K562 (cell line): ENCODE results near the gene IQCK. TPM values are rescaled to one million over a fixed set of nuclear protein-coding genes. Genes with fewer than 3 reads are reported as not detected.
A peak's percentile ranks its signal among the peaks of the same experiment; 100 is the strongest.

Experiments
- CHAMP1 ChIP-seq: fragments of 450-650 bp; IDR thresholded peaks from 2 replicates; pipeline ENCODE4 v1.6.1; 2016; ENCODE audit warnings: mild to moderate bottlenecking
- DACH1 ChIP-seq: fragments of 450-650 bp; IDR thresholded peaks from 2 replicates; pipeline ENCODE4 v1.6.1; 2018; ENCODE audit not compliant: partially characterized antibody
- E2F5 ChIP-seq: sonication (generic); formaldehyde crosslinking; IDR thresholded peaks from 2 replicates; pipeline ENCODE4 v1.8.0; 2022; ENCODE audit warnings: mild to moderate bottlenecking, missing genetic modification reagents
- ESRRB ChIP-seq: fragments of 250-450 bp; sonication (Bioruptor Pico); IDR thresholded peaks from 2 replicates; pipeline ENCODE4 v1.5.0; 2020; ENCODE audit warnings: mild to moderate bottlenecking, moderate library complexity, borderline replicate concordance
- FOXP1 ChIP-seq: sonication (generic); formaldehyde crosslinking; IDR thresholded peaks from 2 replicates; pipeline ENCODE4 v1.8.0; 2022; ENCODE audit warnings: mild to moderate bottlenecking, missing genetic modification reagents
- IFI16 ChIP-seq: fragments of 250-450 bp; sonication (Bioruptor Pico); IDR thresholded peaks from 2 replicates; pipeline ENCODE4 v2.1.2; 2022; ENCODE audit warnings: mild to moderate bottlenecking, inconsistent platforms
- MCM7 ChIP-seq, 2 experiments: fragments of 450-650 bp; IDR thresholded peaks; 2 replicates each; pipeline ENCODE4 v1.6.1; 2016 to 2018
- MYBL2 ChIP-seq, 2 experiments: fragments of 450-650 bp in 1 of 2; sonication (generic) in 1 of 2; formaldehyde crosslinking in 1 of 2; IDR thresholded peaks; 2 replicates each; pipeline versions ENCODE4 v1.6.1 to v1.8.1; 2017 to 2022; ENCODE audit warnings: borderline replicate concordance in 1 of 2, inconsistent platforms in 1 of 2, low read depth in 1 of 2, mild to moderate bottlenecking in 1 of 2, missing genetic modification reagents in 1 of 2, moderate library complexity in 1 of 2
- NR3C1 ChIP-seq: sonication (generic); formaldehyde crosslinking; IDR thresholded peaks from 2 replicates; pipeline ENCODE4 v1.8.1; 2022; ENCODE audit warnings: missing genetic modification reagents
- PYGO2 ChIP-seq: fragments of 450-650 bp; IDR thresholded peaks from 2 replicates; pipeline ENCODE4 v1.6.1; 2016; ENCODE audit warnings: mild to moderate bottlenecking, missing genetic modification characterization, moderate library complexity, missing compliant biosample characterization
- RBBP5 ChIP-seq: fragments of 200-600 bp; sonication (generic); IDR thresholded peaks from 2 replicates; pipeline ENCODE4 v1.6.1; 2012; ENCODE audit warnings: borderline replicate concordance, mild to moderate bottlenecking, low read length, control low read depth, inconsistent platforms; ENCODE audit not compliant: insufficient read depth, poor library complexity, severe bottlenecking
- RFX1 ChIP-seq: fragments of 450-650 bp; IDR thresholded peaks from 2 replicates; pipeline ENCODE4 v1.6.1; 2016; ENCODE audit warnings: mild to moderate bottlenecking, moderate library complexity
- RHOXF2B ChIP-seq: fragments of 250-450 bp; sonication (Bioruptor Pico); conservative IDR thresholded peaks from 2 replicates; pipeline ENCODE4 v1.5.1; 2021
- SREBF1 ChIP-seq: fragments of 150-350 bp; IDR thresholded peaks from 2 replicates; pipeline ENCODE4 v1.6.1; 2014; ENCODE audit warnings: antibody characterized with exemption, low read depth, low read length, borderline replicate concordance
- SREBF2 ChIP-seq: sonication (generic); formaldehyde crosslinking; IDR thresholded peaks from 2 replicates; pipeline ENCODE4 v1.4.0; 2020; ENCODE audit warnings: mild to moderate bottlenecking, missing genetic modification reagents
- SRSF7 ChIP-seq: fragments of 200-400 bp; formaldehyde crosslinking; optimal IDR thresholded peaks from 2 replicates; pipeline ENCODE3; 2017; ENCODE audit warnings: mild to moderate bottlenecking, low read depth, low read length
- TRIM25 ChIP-seq: fragments of 450-650 bp; IDR thresholded peaks from 2 replicates; pipeline ENCODE4 v1.7.0; 2016; ENCODE audit warnings: borderline replicate concordance
- ZBTB34 ChIP-seq: fragments of 250-450 bp; sonication (Bioruptor Pico); IDR thresholded peaks from 2 replicates; pipeline ENCODE4 v1.8.0; 2021; ENCODE audit warnings: mild to moderate bottlenecking, moderate library complexity
- ZNF12 ChIP-seq: sonication (generic); formaldehyde crosslinking; IDR thresholded peaks from 2 replicates; pipeline ENCODE4 v1.4.0; 2020; ENCODE audit warnings: mild to moderate bottlenecking, missing genetic modification reagents
- ZNF551 ChIP-seq: fragments of 250-450 bp; sonication (Bioruptor Pico); IDR thresholded peaks from 2 replicates; pipeline ENCODE4 v1.5.0; 2021; ENCODE audit warnings: mild to moderate bottlenecking, moderate library complexity
- ZNF583 ChIP-seq: fragments of 250-450 bp; sonication (Bioruptor Pico); IDR thresholded peaks from 2 replicates; pipeline ENCODE4 v1.4.0; 2020
- polyA plus RNA-seq, 8 experiments: library from polyadenylated mRNA; depleted of rRNA in 4 of 8; stranded (reverse) in 5 of 8; unstranded in 3 of 8; fragments of >200 nt; fragmentation: Nextera tagmentation in 2 of 8; fragmentation: Illumina TruSeq in 1 of 8; extraction: Ambion mirVana in 2 of 8; extraction: Trizol in 1 of 8; gene quantifications; 2 replicates each; pipeline versions ENCODE4 v1.2.1 to v1.2.3, GENCODE V29; 2011 to 2014; ENCODE audit warnings: inconsistent platforms in 1 of 8, missing spikeins in 1 of 8
- total RNA-seq, 7 experiments: library from RNA; depleted of rRNA in 6 of 7; stranded (reverse); fragments of >200 nt in 6 of 7; fragmentation: Illumina TruSeq in 2 of 7; extraction: Trizol in 2 of 7; gene quantifications; 2 replicates each; pipeline versions ENCODE4 v1.2.1 to v1.2.3, GENCODE V29; 2011 to 2021; ENCODE audit warnings: low replicate concordance in 1 of 7

Gene IQCK
- total and polyA plus RNA-seq, 9 of the 15 experiments (the other 6 are each of a cell fraction or from before 2014, with no cell fraction given): 5.2 to 12.2 (median 7.3) TPM

GRCh38 chr16:19717741-19718623 is at the start of gene IQCK, which contains the start of gene KNOP1 (continued):
- TF ChIP-seq CHAMP1 (no peak), FOXP1 (CRISPR knock-in tag) (no peak), NR3C1 (CRISPR knock-in tag) (no peak), SREBF2 (0 out of 2 replicates have a peak, but pooled peaks have one; percentile 58), RHOXF2B (CRISPR knock-in tag) (no peak), ESRRB (CRISPR knock-in tag) (no peak), MYBL2 (IDR thresholded peaks at IDR 0.05; ENCODE audit: low read depth) (no peak), MYBL2 (CRISPR knock-in tag; IDR thresholded peaks at IDR 0.05; ENCODE audit: borderline replicate concordance) (no peak), ZBTB34 (CRISPR knock-in tag) (no peak), PYGO2 (tag) (no peak), ZNF12 (no peak), DACH1 (no peak), SREBF1 (no peak), TRIM25 (no peak), RFX1 (peak; percentile 96), SRSF7 (no peak), ZNF583 (CRISPR knock-in tag) (no peak), MCM7 (IDR thresholded peaks at IDR 0.05) (no peak), RBBP5 (peak; percentile 91), IFI16 (CRISPR knock-in tag) (no peak), ZNF551 (CRISPR knock-in tag) (no peak), E2F5 (no peak)
